HepG2 (cell line): ENCODE results near the gene CRAMP1. TPM values are rescaled to one million over a fixed set of nuclear protein-coding genes. Genes with fewer than 3 reads are reported as not detected.

Experiments
- EED ChIP-seq: sonication (generic); formaldehyde crosslinking; IDR thresholded peaks from 2 replicates; pipeline ENCODE4 v1.5.0; 2020; ENCODE audit warnings: mild to moderate bottlenecking, missing genetic modification reagents
- MTA1 ChIP-seq: sonication (generic); formaldehyde crosslinking; IDR thresholded peaks from 2 replicates; pipeline ENCODE4 v1.4.0; 2020; ENCODE audit warnings: missing genetic modification reagents, mild to moderate bottlenecking, borderline replicate concordance
- NFYC ChIP-seq: IDR thresholded peaks from 2 replicates; pipeline ENCODE4 v1.6.1; 2016; ENCODE audit warnings: missing genetic modification reagents, missing compliant biosample characterization
- ONECUT2 ChIP-seq: sonication (generic); formaldehyde crosslinking; IDR thresholded peaks from 2 replicates; pipeline ENCODE4 v1.4.0; 2020; ENCODE audit warnings: missing genetic modification reagents
- PCBP1 ChIP-seq: fragments of 200-400 bp; formaldehyde crosslinking; IDR thresholded peaks from 2 replicates; pipeline ENCODE4 v1.6.1; 2017; ENCODE audit warnings: mild to moderate bottlenecking, low read depth, low read length, borderline replicate concordance
- PITX1 ChIP-seq: sonication (generic); formaldehyde crosslinking; IDR thresholded peaks from 2 replicates; pipeline ENCODE4 v1.5.1; 2020; ENCODE audit warnings: mild to moderate bottlenecking, missing genetic modification reagents
- RAD51 ChIP-seq: fragments of 450-650 bp; IDR thresholded peaks from 2 replicates; pipeline ENCODE4 v1.6.1; 2016; ENCODE audit warnings: borderline replicate concordance
- SALL1 ChIP-seq: sonication (generic); formaldehyde crosslinking; IDR thresholded peaks from 2 replicates; pipeline ENCODE4 v1.8.0; 2022; ENCODE audit warnings: mild to moderate bottlenecking, missing genetic modification reagents
- SMARCC2 ChIP-seq: fragments of 450-650 bp; IDR thresholded peaks from 2 replicates; pipeline ENCODE4 v1.6.1; 2017; ENCODE audit warnings: antibody characterized with exemption, mild to moderate bottlenecking
- ZBTB21 ChIP-seq: sonication (generic); formaldehyde crosslinking; IDR thresholded peaks from 2 replicates; pipeline ENCODE4 v1.4.0; 2020; ENCODE audit warnings: missing genetic modification reagents
- ZFP37 ChIP-seq: sonication (generic); formaldehyde crosslinking; IDR thresholded peaks from 2 replicates; pipeline ENCODE4 v1.4.0; 2020; ENCODE audit warnings: missing genetic modification reagents, borderline replicate concordance
- ZFP41 ChIP-seq: sonication (generic); formaldehyde crosslinking; IDR thresholded peaks from 2 replicates; pipeline ENCODE4 v1.4.0; 2020; ENCODE audit warnings: mild to moderate bottlenecking, missing genetic modification reagents, borderline replicate concordance
- ZIK1 ChIP-seq: sonication (generic); formaldehyde crosslinking; IDR thresholded peaks from 2 replicates; pipeline ENCODE4 v1.5.0; 2020; ENCODE audit warnings: mild to moderate bottlenecking, low read depth, missing genetic modification reagents, borderline replicate concordance
- ZNF34 ChIP-seq: sonication (generic); formaldehyde crosslinking; IDR thresholded peaks from 2 replicates; pipeline ENCODE4 v1.4.0; 2020; ENCODE audit warnings: mild to moderate bottlenecking, missing genetic modification reagents, borderline replicate concordance
- ZNF446 ChIP-seq: sonication (generic); formaldehyde crosslinking; IDR thresholded peaks from 2 replicates; pipeline ENCODE4 v1.5.0; 2020; ENCODE audit warnings: mild to moderate bottlenecking, missing genetic modification reagents
- ZNF724P ChIP-seq: sonication (generic); formaldehyde crosslinking; IDR thresholded peaks from 2 replicates; pipeline ENCODE4 v1.8.0; 2022; ENCODE audit warnings: missing genetic modification reagents, borderline replicate concordance
- ZNF747 ChIP-seq: sonication (generic); formaldehyde crosslinking; IDR thresholded peaks from 2 replicates; pipeline ENCODE4 v1.8.1; 2023; ENCODE audit warnings: missing genetic modification reagents, mild to moderate bottlenecking, borderline replicate concordance
- ZSCAN9 ChIP-seq: IDR thresholded peaks from 2 replicates; pipeline ENCODE4 v1.6.1; 2016; ENCODE audit warnings: borderline replicate concordance
- polyA plus RNA-seq, 8 experiments: library from polyadenylated mRNA; depleted of rRNA in 3 of 8; stranded (reverse) in 7 of 8; unstranded in 1 of 8; fragments of >200 nt; fragmentation: Illumina TruSeq in 4 of 8; extraction: Trizol in 4 of 8; gene quantifications; 2 replicates each; pipeline versions ENCODE4 v1.2.1 to v1.2.3, GENCODE V29; 2011 to 2016; ENCODE audit warnings: low read depth in 4 of 8, missing spikeins in 1 of 8, mixed read lengths in 1 of 8; ENCODE audit not compliant: insufficient read depth in 1 of 8
- total RNA-seq, 5 experiments: library from RNA; depleted of rRNA; stranded (reverse); fragments of >200 nt; fragmentation: Illumina TruSeq; extraction: Trizol; gene quantifications; 2 replicates each; pipeline ENCODE4 v1.2.3, GENCODE V29; 2016; ENCODE audit warnings: low read depth in 1 of 5
- TF ChIP-seq, protein P1 (sequence below): IDR thresholded peaks from 2 replicates; pipeline ENCODE4 v1.6.1; 2018; ENCODE audit warnings: missing genetic modification reagents
- TF ChIP-seq, protein P2 (sequence below): sonication (generic); formaldehyde crosslinking; IDR thresholded peaks from 2 replicates; pipeline ENCODE4 v1.4.0; 2020; ENCODE audit warnings: missing genetic modification reagents, borderline replicate concordance
- TF ChIP-seq, protein P3 (sequence below): IDR thresholded peaks from 2 replicates; pipeline ENCODE4 v1.6.1; 2016
- TF ChIP-seq, protein P4 (sequence below): sonication (generic); formaldehyde crosslinking; IDR thresholded peaks from 2 replicates; pipeline ENCODE4 v1.5.1; 2020; ENCODE audit warnings: missing genetic modification reagents, mild to moderate bottlenecking, borderline replicate concordance

The CRAMP1 gene
- total and polyA plus RNA-seq, 2 of the 13 experiments (the other 11 are each of a cell fraction or from before 2014, with no cell fraction given), result 6.8 to 9.7 TPM

DNA sequence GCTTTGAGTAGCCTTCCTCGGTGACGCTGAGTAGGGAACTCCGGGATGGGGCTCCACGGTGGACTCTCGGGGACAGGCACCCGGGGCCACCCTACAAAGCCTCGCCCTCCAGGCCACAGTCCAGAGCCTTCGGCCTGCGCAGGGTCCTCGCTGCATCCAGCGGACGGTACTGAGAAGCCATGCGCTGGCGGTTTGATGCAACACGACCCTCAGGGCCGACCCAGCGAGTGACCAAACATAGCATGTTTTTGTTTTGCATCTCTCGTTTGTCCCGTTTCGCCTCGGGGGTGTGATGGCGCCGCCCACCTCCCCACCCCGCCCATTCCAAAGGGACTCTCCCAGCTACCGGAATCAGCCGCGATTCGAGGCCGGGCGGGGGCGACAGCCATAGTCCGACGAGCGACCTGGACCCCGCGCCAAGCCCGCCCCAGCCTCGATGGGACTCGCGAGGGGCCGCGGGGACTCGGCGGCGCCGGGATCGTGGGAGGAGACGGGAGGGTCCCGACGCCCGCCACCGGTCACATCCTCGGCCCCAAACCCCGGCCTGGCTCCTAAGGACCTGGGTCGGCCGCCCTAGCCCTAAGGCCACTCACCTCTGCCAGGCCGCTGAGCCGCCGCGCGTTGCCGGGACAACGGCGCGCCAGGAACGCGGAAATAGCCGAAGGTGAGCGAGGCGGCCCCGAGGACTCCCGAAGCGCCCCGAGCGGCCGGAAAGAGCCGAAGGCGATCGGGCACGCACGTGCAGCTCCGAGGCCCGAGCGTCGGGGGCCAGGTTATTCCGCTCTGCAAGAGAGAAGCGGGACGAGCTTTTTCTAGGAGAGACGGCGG is 1.9 kb upstream of the CRAMP1 start (continued):
- TF ChIP-seq, protein P1, sequence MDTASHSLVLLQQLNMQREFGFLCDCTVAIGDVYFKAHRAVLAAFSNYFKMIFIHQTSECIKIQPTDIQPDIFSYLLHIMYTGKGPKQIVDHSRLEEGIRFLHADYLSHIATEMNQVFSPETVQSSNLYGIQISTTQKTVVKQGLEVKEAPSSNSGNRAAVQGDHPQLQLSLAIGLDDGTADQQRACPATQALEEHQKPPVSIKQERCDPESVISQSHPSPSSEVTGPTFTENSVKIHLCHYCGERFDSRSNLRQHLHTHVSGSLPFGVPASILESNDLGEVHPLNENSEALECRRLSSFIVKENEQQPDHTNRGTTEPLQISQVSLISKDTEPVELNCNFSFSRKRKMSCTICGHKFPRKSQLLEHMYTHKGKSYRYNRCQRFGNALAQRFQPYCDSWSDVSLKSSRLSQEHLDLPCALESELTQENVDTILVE (CRISPR knock-in tag), result peak; percentile 12; the same call in 1 of the 2 replicates
- peak; percentile 17; the same call in 1 of the 2 replicates for TF ChIP-seq ZNF446
- TF ChIP-seq ZSCAN9 (CRISPR knock-in tag), result no peak
- TF ChIP-seq, protein P2, sequence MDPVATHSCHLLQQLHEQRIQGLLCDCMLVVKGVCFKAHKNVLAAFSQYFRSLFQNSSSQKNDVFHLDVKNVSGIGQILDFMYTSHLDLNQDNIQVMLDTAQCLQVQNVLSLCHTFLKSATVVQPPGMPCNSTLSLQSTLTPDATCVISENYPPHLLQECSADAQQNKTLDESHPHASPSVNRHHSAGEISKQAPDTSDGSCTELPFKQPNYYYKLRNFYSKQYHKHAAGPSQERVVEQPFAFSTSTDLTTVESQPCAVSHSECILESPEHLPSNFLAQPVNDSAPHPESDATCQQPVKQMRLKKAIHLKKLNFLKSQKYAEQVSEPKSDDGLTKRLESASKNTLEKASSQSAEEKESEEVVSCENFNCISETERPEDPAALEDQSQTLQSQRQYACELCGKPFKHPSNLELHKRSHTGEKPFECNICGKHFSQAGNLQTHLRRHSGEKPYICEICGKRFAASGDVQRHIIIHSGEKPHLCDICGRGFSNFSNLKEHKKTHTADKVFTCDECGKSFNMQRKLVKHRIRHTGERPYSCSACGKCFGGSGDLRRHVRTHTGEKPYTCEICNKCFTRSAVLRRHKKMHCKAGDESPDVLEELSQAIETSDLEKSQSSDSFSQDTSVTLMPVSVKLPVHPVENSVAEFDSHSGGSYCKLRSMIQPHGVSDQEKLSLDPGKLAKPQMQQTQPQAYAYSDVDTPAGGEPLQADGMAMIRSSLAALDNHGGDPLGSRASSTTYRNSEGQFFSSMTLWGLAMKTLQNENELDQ (CRISPR knock-in tag), result no peak
- TF ChIP-seq SALL1 (CRISPR knock-in tag), result peak; percentile 37; the same call in 1 of the 2 replicates
- TF ChIP-seq ZNF747 (CRISPR knock-in tag), result peak; percentile 75
- TF ChIP-seq NFYC (CRISPR knock-in tag), result no peak
- no peak for TF ChIP-seq ZNF34 (CRISPR knock-in tag)
- no peak for TF ChIP-seq ZFP37
- TF ChIP-seq ZFP41 (CRISPR knock-in tag), result no peak
- TF ChIP-seq PCBP1, result no peak
- 0 out of 2 replicates have a peak, but pooled peaks have one; percentile 34 for TF ChIP-seq ZNF724P (CRISPR knock-in tag)
- TF ChIP-seq RAD51, result no peak
- TF ChIP-seq, protein P3, sequence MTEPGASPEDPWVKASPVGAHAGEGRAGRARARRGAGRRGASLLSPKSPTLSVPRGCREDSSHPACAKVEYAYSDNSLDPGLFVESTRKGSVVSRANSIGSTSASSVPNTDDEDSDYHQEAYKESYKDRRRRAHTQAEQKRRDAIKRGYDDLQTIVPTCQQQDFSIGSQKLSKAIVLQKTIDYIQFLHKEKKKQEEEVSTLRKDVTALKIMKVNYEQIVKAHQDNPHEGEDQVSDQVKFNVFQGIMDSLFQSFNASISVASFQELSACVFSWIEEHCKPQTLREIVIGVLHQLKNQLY (CRISPR knock-in tag), result no peak
- TF ChIP-seq ZIK1 (CRISPR knock-in tag), result 0 out of 2 replicates have a peak, but pooled peaks have one; percentile 56
- 0 out of 2 replicates have a peak, but pooled peaks have one; percentile 40 for TF ChIP-seq PITX1 (CRISPR knock-in tag)
- no peak for TF ChIP-seq ONECUT2
- no peak for TF ChIP-seq SMARCC2
- no peak for TF ChIP-seq ZBTB21 (CRISPR knock-in tag)
- TF ChIP-seq, protein P4, sequence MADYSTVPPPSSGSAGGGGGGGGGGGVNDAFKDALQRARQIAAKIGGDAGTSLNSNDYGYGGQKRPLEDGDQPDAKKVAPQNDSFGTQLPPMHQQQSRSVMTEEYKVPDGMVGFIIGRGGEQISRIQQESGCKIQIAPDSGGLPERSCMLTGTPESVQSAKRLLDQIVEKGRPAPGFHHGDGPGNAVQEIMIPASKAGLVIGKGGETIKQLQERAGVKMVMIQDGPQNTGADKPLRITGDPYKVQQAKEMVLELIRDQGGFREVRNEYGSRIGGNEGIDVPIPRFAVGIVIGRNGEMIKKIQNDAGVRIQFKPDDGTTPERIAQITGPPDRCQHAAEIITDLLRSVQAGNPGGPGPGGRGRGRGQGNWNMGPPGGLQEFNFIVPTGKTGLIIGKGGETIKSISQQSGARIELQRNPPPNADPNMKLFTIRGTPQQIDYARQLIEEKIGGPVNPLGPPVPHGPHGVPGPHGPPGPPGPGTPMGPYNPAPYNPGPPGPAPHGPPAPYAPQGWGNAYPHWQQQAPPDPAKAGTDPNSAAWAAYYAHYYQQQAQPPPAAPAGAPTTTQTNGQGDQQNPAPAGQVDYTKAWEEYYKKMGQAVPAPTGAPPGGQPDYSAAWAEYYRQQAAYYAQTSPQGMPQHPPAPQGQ (CRISPR knock-in tag), result no peak
- no peak for TF ChIP-seq MTA1
- TF ChIP-seq EED, result 0 out of 2 replicates have a peak, but pooled peaks have one; percentile 60
